BE2C (cell line): ENCODE data around the gene HES7.

Experiments
- DNase-seq: peaks from one replicate; pipeline ENCODE4 v3.0.0-alpha.2; 2020
- H3K27me3 ChIP-seq: fragments of 250-450 bp; sonication (Bioruptor Pico); 2 replicates; pipeline ENCODE4 v1.5.1; 2020; ENCODE audit warnings: mild to moderate bottlenecking
- H3K36me3 ChIP-seq: fragments of 250-450 bp; sonication (Bioruptor Pico); 2 replicates; pipeline ENCODE4 v1.5.1; 2020; ENCODE audit warnings: mild to moderate bottlenecking
- H3K4me1 ChIP-seq: fragments of 250-450 bp; sonication (Bioruptor Pico); 2 replicates; pipeline ENCODE4 v1.5.1; 2020
- H3K4me3 ChIP-seq: 2 replicates; pipeline ENCODE4 v1.5.1; 2011; ENCODE audit warnings: low read depth, low read length
- H3K9me3 ChIP-seq: fragments of 250-450 bp; sonication (Bioruptor Pico); 2 replicates; pipeline ENCODE4 v1.5.1; 2020
- CTCF ChIP-seq: IDR thresholded peaks from 2 replicates; pipeline ENCODE4 v1.5.1; 2012; ENCODE audit warnings: mild to moderate bottlenecking, low read depth, low read length

HES7 gene

GRCh38 chr17:8121407-8121680 lies 2.6 kb downstream of the HES7 start:
- no peak for TF ChIP-seq CTCF

DNA sequence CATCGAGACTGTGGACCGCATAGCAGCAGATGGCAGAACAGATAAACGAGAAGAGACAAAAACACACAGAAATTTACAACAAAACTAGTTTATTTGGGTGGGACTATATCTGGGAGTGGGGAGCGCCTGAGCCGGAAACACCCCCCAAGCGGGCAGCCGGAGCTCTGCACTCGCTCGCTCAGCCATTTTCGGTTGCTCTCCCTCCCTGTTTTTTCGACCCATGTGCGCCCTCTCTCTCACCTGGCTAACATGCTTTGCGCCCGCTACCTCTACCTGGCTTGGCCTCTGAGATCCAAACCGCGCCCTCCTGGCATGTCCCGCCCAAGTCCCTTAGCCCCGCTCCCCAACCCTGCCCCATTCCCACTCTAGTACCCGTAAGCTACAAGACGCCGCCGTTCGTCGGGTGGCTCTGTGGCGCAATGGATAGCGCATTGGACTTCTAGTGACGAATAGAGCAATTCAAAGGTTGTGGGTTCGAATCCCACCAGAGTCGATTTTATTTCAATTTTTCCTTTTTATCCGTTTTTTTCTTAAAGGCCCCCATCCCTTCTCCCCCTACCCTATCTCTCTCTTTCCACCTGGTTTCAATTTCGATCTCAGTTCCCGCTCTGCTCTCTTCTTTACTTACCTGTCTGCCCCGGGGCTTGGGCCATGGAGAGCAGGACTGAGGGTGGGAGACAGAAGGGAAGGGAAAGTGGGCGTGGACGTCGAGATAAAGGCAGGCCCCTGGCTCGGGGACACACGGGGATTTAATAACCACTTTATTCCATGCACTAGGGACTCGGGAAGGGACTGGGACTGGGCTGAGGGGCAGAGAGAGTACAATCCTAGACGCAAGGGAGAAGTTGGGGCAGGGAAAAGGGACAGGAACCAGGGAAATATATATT lies 3.1 kb downstream of the HES7 start:
- Histone ChIP-seq H3K9me3 (no peaks in the 10 kb centered on the region), H3K27me3 (peaks cover 24% of the 10 kb centered on the region), H3K4me3 (peak overlapping the region; percentile 78), H3K4me1 (no peaks in the 10 kb centered on the region), H3K36me3 (no peaks in the 10 kb centered on the region)
- peak; percentile 65 for DNase-seq
- TF ChIP-seq CTCF = 0 out of 2 replicates have a peak, but pooled peaks have one; percentile 17

More at GRCh38 chr17:8121407-8121680, 2.6 kb downstream of the HES7 start:
- no peak for DNase-seq
- Histone ChIP-seq H3K36me3 (no peaks in the 10 kb centered on the region), H3K9me3 (no peaks in the 10 kb centered on the region), H3K4me3 (peak overlapping the region; percentile 78), H3K4me1 (no peaks in the 10 kb centered on the region), H3K27me3 (peaks cover 24% of the 10 kb centered on the region)

DNA sequence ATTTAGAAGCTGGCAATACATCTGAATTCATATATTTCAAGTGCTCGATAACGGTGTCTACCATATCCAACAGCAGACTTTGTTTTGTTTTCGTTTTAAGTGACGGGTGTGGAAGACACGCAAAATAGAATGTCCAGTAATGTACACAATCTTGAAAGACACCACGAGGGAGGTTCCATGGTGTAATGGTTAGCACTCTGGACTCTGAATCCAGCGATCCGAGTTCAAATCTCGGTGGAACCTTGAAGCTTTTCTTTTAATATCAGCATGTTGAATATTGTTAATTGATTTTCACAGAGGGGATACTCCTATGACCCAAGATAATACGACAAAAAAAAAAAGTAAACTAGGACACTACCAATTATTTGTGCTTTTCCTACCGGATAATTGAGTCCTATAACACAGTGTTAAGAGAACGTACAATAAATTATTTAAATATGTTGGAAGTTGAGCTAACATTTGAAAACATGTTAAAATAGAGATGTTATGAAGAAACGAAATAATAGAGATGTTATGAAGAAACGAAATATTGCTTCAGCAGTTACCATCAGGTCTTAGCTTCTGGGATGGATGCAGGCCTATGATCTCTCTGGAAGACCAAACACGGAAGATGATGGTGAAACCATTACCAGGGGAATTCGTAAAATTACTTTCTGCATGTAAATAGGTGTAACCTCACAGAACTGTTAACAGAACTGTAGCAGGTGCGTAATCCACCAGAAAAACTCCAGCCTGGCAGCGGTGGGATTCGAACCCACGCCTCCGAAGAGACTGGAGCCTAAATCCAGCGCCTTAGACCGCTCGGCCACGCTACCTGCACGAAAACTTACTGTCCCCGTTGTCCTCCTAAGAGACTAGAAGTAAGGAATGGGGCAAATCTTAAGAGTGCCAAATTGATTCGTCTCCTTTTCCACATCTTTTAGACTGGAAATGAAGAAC lies 4.1 kb downstream of the HES7 start:
- H3K27me3 ChIP-seq = peaks cover 24% of the 10 kb centered on the region
- H3K4me1 ChIP-seq = no peaks in the 10 kb centered on the region
- H3K9me3 ChIP-seq = no peaks in the 10 kb centered on the region
- DNase-seq = peak; percentile 71
- no peak for TF ChIP-seq CTCF
- no peaks in the 10 kb centered on the region for H3K36me3 ChIP-seq
- peak overlapping the region; percentile 78 for H3K4me3 ChIP-seq

DNA sequence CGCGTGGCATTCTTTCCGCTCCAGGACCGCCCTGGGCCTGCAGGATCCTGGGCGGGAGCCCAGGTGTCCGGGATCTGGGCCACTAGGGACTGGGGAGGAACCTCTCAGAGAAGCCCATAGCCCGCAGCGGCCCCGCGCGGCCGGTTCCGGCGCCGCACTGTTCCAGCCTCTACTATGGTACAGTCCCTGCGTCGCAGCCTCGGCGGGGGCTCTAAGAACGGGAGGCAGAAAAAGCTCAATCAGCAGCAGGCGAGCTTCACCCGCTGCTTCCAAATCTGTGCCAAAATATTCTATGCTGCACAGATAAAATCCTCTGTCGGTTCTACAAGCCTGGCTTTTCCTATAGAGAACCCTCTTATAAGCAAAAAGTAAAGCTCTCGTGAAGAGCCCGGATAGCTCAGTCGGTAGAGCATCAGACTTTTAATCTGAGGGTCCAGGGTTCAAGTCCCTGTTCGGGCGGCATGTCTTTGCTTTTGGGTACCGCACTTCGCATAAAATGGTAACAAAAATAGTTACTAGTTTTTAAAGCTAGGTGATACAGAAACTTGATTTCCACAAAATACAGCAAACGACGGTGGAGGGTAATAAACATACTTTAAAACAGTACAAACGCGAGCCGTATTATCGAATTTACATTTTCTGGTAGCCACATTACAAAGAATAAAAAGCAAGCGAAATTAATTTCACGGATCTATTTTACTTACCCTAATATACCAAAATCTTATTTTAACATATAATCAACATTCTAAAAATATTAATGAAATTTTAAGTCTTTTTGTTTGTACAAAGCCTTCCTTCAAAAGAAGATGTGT lies 4.9 kb downstream of the HES7 start:
- H3K27me3 ChIP-seq = peaks cover 19% of the 10 kb centered on the region
- peak overlapping the region; percentile 62 for H3K4me3 ChIP-seq
- no peaks in the 10 kb centered on the region for H3K36me3 ChIP-seq
- DNase-seq = peak; percentile 85
- peak; percentile 68 for TF ChIP-seq CTCF
- no peaks in the 10 kb centered on the region for H3K4me1 ChIP-seq
- no peaks in the 10 kb centered on the region for H3K9me3 ChIP-seq

GRCh38 chr17:8117980-8118768 lies 5.7 kb downstream of the HES7 start, which contains the start of gene ALOXE3:
Gene ALOXE3, minus strand, starts transcription at chr17:8118514. Its CDS starts 524 bp downstream, at chr17:8117990.
- H3K4me3 ChIP-seq = peak within 1 kb of the TSS; percentile 62
- peak; percentile 45 for DNase-seq
- H3K27me3 ChIP-seq = peaks cover 11% of the 10 kb centered on the region

More at GRCh38 chr17:8117980-8118768, 5.7 kb downstream of the HES7 start, which contains the start of gene ALOXE3:
- no peaks in the 10 kb centered on the region for H3K9me3 ChIP-seq
- no peaks in the 10 kb centered on the region for H3K36me3 ChIP-seq
- TF ChIP-seq CTCF = no peak
- H3K4me1 ChIP-seq = no peaks in the 10 kb centered on the region
